Adipose tissue (tissue), 3 donors: Measurements from ENCODE around the gene GJA4. TPM values are rescaled to one million over a fixed set of nuclear protein-coding genes. Genes with fewer than 3 reads are reported as not detected.
"Not testable (repeated sequence)": the region's sequence is repeated elsewhere in the genome, so short reads cannot be mapped to it uniquely, and the experiment has no call there.

Experiments
- H3K27ac ChIP-seq: one replicate; pipeline ENCODE4 v1.5.1; 2013; ENCODE audit warnings: low read depth, low read length
- WGBS, 3 donors: extraction: QIAGEN DNeasy Blood & Tissue Kit; methylation state at CpG; one replicate each; pipeline ENCODE4 v1.1.7; 2013; 5-methylcytosine and 5-hydroxymethylcytosine counted together
- polyA plus RNA-seq, 3 donors: library from polyadenylated mRNA; stranded (reverse); fragments of 200-250 nt; gene quantifications; one replicate each; pipeline ENCODE4 v1.2.3, GENCODE V29; 2013
- donor health status: healthy with polysubstance abuse.
- donor health status: Bipolar disorder and iron deficiency.
- donor health status: healthy.

The GJA4 gene
- polyA plus RNA-seq, 3 donors, result 5.9 to 68.1 (median 19.5) TPM

DNA sequence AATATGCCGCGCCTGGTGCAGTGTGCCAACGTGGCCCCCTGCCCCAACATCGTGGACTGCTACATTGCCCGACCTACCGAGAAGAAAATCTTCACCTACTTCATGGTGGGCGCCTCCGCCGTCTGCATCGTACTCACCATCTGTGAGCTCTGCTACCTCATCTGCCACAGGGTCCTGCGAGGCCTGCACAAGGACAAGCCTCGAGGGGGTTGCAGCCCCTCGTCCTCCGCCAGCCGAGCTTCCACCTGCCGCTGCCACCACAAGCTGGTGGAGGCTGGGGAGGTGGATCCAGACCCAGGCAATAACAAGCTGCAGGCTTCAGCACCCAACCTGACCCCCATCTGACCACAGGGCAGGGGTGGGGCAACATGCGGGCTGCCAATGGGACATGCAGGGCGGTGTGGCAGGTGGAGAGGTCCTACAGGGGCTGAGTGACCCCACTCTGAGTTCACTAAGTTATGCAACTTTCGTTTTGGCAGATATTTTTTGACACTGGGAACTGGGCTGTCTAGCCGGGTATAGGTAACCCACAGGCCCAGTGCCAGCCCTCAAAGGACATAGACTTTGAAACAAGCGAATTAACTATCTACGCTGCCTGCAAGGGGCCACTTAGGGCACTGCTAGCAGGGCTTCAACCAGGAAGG, 7.4 kb upstream of the GJA4 start:
- WGBS, 3 donors, result 83 to 87% (median 84%) methylated on average over 22 of the region's 22 CpGs
- no peak overlapping the region for H3K27ac ChIP-seq

DNA sequence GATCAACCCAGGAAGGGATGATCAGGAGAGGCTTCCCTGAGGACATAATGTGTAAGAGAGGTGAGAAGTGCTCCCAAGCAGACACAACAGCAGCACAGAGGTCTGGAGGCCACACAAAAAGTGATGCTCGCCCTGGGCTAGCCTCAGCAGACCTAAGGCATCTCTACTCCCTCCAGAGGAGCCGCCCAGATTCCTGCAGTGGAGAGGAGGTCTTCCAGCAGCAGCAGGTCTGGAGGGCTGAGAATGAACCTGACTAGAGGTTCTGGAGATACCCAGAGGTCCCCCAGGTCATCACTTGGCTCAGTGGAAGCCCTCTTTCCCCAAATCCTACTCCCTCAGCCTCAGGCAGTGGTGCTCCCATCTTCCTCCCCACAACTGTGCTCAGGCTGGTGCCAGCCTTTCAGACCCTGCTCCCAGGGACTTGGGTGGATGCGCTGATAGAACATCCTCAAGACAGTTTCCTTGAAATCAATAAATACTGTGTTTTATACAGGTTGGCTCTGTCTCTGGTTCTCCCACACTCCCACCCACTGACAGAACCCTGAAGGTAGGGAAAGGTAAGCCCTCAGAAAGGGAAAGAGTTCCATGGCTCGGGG, 6.8 kb upstream of the GJA4 start:
- 63 to 64% (median 63%) methylated on average over 4 of the region's 4 CpGs for whole genome bisulfite sequencing, 3 donors
- no peak overlapping the region for H3K27ac ChIP-seq

DNA sequence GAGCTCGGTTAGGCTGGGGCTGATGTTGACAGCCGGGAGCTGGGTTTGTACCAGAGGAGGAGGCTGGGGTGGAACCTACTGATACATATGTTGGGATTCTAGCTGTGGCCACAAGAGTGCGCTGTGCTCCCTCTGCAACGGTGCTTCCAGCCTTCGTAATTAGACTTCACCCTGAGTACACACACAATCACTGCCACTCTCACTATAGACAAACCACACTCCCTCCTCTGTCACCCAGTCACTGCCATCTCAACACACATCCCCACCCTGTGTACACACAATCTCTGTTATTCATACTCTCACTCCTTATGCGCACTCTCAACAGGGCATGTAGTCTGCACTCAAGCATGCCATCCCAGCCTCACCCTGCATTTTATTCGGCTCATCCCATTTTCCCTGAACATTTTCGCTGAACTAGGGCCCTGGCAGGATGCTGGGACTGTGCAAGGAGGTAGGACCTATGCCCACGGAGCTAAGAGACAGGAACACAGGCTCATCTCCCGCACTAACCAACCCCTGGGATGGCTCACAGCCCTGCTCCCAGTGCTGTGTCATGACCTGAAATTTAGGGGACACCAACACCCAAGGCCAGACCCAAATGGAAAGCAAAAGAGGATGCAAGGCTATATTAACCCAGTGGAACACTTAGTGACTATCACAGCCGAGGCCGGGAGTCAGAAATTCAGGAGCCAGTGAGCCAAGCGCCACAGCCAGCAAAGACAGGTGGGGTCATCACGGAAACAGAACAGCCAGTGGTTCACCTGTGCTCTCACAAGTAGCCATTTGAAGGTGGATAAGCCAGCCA, 6.1 kb upstream of the GJA4 start:
- no peak overlapping the region for H3K27ac ChIP-seq
- 48 to 53% (median 53%) methylated on average over 14 of the region's 14 CpGs for WGBS, 3 donors

GRCh38 chr1:34787461-34788420, 5.1 kb upstream of the GJA4 start:
- 43 to 58% (median 50%) methylated on average over 9 of the region's 9 CpGs for WGBS, 3 donors

DNA sequence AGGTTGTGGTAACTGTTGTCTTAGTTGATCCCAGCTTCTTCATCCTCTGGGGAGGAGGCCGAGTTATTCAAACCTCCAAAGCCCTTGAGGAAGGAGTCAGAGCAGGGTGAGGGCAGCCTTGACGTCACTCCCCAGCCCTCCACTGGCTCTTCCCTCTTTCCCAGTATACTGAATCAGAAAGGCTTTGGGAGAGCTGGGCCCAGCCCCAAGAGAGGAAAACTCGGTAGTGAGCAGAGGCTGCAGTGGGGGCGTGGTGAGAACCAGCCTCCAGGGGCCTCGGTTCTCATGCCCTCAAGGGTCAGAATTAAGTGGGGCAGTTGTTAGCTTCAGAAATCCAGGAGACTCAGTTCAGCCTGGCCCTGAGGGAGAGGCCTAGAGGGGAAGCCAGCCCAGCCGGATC, 1.8 kb upstream of the GJA4 start:
- WGBS, 3 donors, result 71 to 87% (median 76%) methylated on average over 6 of the region's 6 CpGs
- H3K27ac ChIP-seq, result no peak overlapping the region

More at GRCh38 chr1:34787461-34788420, 5.1 kb upstream of the GJA4 start:
- H3K27ac ChIP-seq, result no peak overlapping the region

DNA sequence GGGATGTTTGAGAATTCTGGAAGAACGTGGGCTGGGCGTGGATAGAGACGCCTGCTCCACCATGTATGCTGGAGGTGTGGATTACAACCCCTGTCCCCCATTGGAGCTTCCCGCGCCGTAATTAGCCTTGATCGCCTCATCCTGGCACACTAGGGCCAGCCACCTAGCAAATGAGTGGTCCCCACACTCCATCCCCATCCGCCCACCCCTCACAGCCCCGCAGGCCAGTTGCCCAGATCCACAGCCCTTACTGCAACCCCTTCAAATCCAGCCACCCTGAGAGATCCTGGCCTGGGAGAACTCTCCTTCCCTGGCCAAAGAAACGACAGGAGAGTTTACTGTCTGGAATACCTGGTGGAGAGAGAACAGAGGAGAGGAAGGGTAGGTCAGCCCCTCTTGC, 375 bp upstream of the GJA4 start:
- H3K27ac ChIP-seq, result no peak overlapping the region
- WGBS, 3 donors, result 49 to 64% (median 61%) methylated on average over 10 of the region's 10 CpGs

- no peak overlapping the region for H3K27ac ChIP-seq
- WGBS, 3 donors, result 78 to 92% (median 85%) methylated on average over 39 to 40 of the region's 40 CpGs
Observed at GRCh38 chr1:34794001-34794789, 1.4 kb downstream of the GJA4 start.

DNA sequence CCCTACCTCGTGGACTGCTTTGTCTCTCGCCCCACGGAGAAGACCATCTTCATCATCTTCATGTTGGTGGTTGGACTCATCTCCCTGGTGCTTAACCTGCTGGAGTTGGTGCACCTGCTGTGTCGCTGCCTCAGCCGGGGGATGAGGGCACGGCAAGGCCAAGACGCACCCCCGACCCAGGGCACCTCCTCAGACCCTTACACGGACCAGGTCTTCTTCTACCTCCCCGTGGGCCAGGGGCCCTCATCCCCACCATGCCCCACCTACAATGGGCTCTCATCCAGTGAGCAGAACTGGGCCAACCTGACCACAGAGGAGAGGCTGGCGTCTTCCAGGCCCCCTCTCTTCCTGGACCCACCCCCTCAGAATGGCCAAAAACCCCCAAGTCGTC, 2.0 kb downstream of the GJA4 start:
- 86 to 92% (median 89%) methylated on average over 11 to 12 of the region's 12 CpGs for WGBS, 3 donors
- no peak overlapping the region for H3K27ac ChIP-seq

GRCh38 chr1:34795916-34796315, 3.1 kb downstream of the GJA4 start:
- no peak overlapping the region for H3K27ac ChIP-seq

GRCh38 chr1:34796990-34797389, 4.2 kb downstream of the GJA4 start:
- WGBS, 3 donors, result 81 to 88% (median 82%) methylated on average over 6 of the region's 6 CpGs
- no peak overlapping the region for H3K27ac ChIP-seq

More at GRCh38 chr1:34795916-34796315, 3.1 kb downstream of the GJA4 start:
- WGBS, 3 donors, result 75 to 80% (median 76%) methylated on average over 6 of the region's 6 CpGs

GRCh38 chr1:34800214-34800613, 7.4 kb downstream of the GJA4 start:
- H3K27ac ChIP-seq, result no peak overlapping the region
- WGBS, 3 donors, result 72 to 88% (median 85%) methylated on average over 6 of the region's 6 CpGs

DNA sequence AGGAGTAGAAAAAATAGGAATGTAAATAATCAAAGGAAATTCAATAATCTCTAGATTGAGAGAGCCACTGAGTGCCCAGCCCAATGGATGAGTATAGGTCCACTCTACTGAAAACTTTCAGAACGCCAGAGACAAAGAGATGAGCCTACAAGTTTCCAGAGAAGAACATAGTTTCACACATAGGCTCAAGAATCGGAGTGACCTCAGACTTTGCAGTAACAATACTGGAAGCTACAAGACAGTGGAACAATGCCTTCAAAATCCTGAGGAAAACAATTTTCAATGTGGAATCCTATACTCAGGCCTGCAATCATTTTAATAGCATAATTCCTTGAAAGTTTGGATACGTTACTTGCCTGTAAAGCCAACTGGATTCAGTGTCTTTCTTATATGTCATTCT, 11.0 kb downstream of the GJA4 start:
- H3K27ac ChIP-seq, result no peak overlapping the region
- WGBS, 3 donors, result 96 to 97% (median 97%) methylated on average over 3 of the region's 3 CpGs

- WGBS, 3 donors, result 73 to 85% (median 78%) methylated on average over 3 of the region's 3 CpGs
Observed at GRCh38 chr1:34806396-34806795, 13.6 kb downstream of the GJA4 start.

GRCh38 chr1:34808051-34808810, 15.4 kb downstream of the GJA4 start:
- H3K27ac ChIP-seq, result no peak overlapping the region
- WGBS, 3 donors, result 88 to 94% (median 91%) methylated on average over 9 of the region's 9 CpGs

More at GRCh38 chr1:34806396-34806795, 13.6 kb downstream of the GJA4 start:
- H3K27ac ChIP-seq, result no peak overlapping the region

- not testable (repeated sequence) for H3K27ac ChIP-seq
- WGBS, 3 donors, result 92 to 94% (median 94%) methylated on average over 3 of the region's 3 CpGs
Observed at GRCh38 chr1:34810781-34811180, 18.0 kb downstream of the GJA4 start.

GRCh38 chr1:34816332-34816731, 23.5 kb downstream of the GJA4 start:
- H3K27ac ChIP-seq, result no peak overlapping the region

DNA sequence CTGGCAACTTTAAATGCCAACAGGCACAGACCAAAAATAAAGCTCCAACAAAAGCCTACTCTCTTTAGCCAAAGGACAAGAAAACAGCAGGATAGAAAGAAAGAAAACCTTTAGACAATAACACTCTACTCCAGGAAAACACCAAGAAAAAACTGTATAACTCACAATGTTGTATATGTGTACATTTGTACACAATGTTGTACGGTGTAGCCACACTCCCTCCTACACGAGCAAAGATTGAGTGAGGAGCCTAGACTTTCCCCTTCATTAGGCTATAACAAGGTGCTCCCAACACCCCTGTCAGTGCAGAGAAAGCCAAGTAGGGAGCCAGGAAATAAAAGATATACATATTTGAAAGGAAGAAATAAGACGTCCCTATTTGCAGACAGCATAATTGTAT, 24.0 kb downstream of the GJA4 start:
- no peak overlapping the region for H3K27ac ChIP-seq
- 65 to 79% (median 78%) methylated on average over 3 of the region's 3 CpGs for WGBS, 3 donors
